IMR-90 (cell line): ENCODE results near the gene CDS2. TPM values are rescaled to one million over a fixed set of nuclear protein-coding genes. Genes with fewer than 3 reads are reported as not detected.
"Not testable (repeated sequence)": the region's sequence is repeated elsewhere in the genome, so short reads cannot be mapped to it uniquely, and the experiment has no call there.

Source experiments
- ATAC-seq: fragments of 200-7000 bp; cut with Tn5 transposase; 2 replicates; pipeline ENCODE4 v1.9.1; 2020; ENCODE audit warnings: low read depth, mild to moderate bottlenecking, moderate library complexity
- BruUV-seq: library from RNA; stranded (reverse); fragments of 400-500 nt; replicated peaks from 2 replicates; lab custom pipeline; 2021; lab: Mats Ljungman, UMichigan
- CTCF ChIA-PET: fragments of 300-600 bp; formaldehyde crosslinking; extraction: SDS; loops from one replicate; lab custom pipeline; 2021; ENCODE audit warnings: antibody characterized with exemption; lab: Yijun Ruan, JAX
- POLR2A ChIA-PET: fragments of 300-600 bp; sonication (Branson Sonifier 250); formaldehyde crosslinking; loops from one replicate; lab custom pipeline; 2022; ENCODE audit warnings: antibody characterized with exemption; ENCODE audit not compliant: unreplicated experiment; lab: Charles Lee
- DNase-seq: peaks from one replicate; pipeline ENCODE4 v3.0.0; 2013
- H2AFZ ChIP-seq: replicated peaks from 2 replicates; pipeline ENCODE3; 2013; ENCODE audit warnings: low read length, mild to moderate bottlenecking; ENCODE audit not compliant: poor library complexity
- H2AK5ac ChIP-seq: 2 replicates; pipeline ENCODE4 v1.6.1; 2013; ENCODE audit warnings: low read depth, low read length, inconsistent platforms
- H2AK9ac ChIP-seq: replicated peaks from 2 replicates; pipeline ENCODE3; 2013; ENCODE audit warnings: mild to moderate bottlenecking, low read depth, low read length, moderate library complexity; ENCODE audit not compliant: poor library complexity
- H2BK120ac ChIP-seq: 2 replicates; pipeline ENCODE4 v1.6.1; 2013; ENCODE audit warnings: low read depth, low read length, inconsistent platforms
- H2BK15ac ChIP-seq: 3 replicates; pipeline ENCODE4 v1.6.1; 2013; ENCODE audit warnings: low read depth, low read length, inconsistent platforms
- H2BK20ac ChIP-seq: 2 replicates; pipeline ENCODE4 v1.6.1; 2013; ENCODE audit warnings: low read depth, mild to moderate bottlenecking, inconsistent platforms, low read length, moderate library complexity
- H2BK5ac ChIP-seq: 2 replicates; pipeline ENCODE4 v1.6.1; 2013; ENCODE audit warnings: mild to moderate bottlenecking, low read depth, low read length, inconsistent platforms; ENCODE audit not compliant: poor library complexity, severe bottlenecking
- H3K14ac ChIP-seq: replicated peaks from 2 replicates; pipeline ENCODE4 v1.6.1; 2013; ENCODE audit warnings: low read depth, low read length, inconsistent platforms
- H3K18ac ChIP-seq: 2 replicates; pipeline ENCODE4 v1.6.1; 2013; ENCODE audit warnings: low read depth, low read length, control low read depth
- H3K23ac ChIP-seq: 2 replicates; pipeline ENCODE4 v1.6.1; 2013; ENCODE audit warnings: low read depth, low read length, inconsistent platforms
- H3K27ac ChIP-seq: 2 replicates; pipeline ENCODE4 v1.5.1; 2013; ENCODE audit warnings: mild to moderate bottlenecking, control low read depth, low read length; ENCODE audit not compliant: insufficient read depth
- H3K27me3 ChIP-seq: 2 replicates; pipeline ENCODE4 v1.6.1; 2013; ENCODE audit warnings: low read length; ENCODE audit not compliant: control insufficient read depth, insufficient read depth
- H3K36me3 ChIP-seq: 2 replicates; pipeline ENCODE4 v1.6.1; 2013; ENCODE audit warnings: low read length, mixed read lengths; ENCODE audit not compliant: control insufficient read depth, insufficient read depth
- H3K4ac ChIP-seq: 2 replicates; pipeline ENCODE4 v1.6.1; 2013; ENCODE audit warnings: low read depth, low read length, inconsistent platforms
- H3K4me1 ChIP-seq: 2 replicates; pipeline ENCODE4 v1.6.1; 2013; ENCODE audit warnings: low read length, mixed read lengths; ENCODE audit not compliant: control insufficient read depth, insufficient read depth
- H3K4me2 ChIP-seq: 2 replicates; pipeline ENCODE4 v1.6.1; 2013; ENCODE audit warnings: low read depth, mild to moderate bottlenecking, control low read depth, low read length, moderate library complexity
- H3K4me3 ChIP-seq: 2 replicates; pipeline ENCODE4 v1.5.1; 2013; ENCODE audit warnings: low read depth, mild to moderate bottlenecking, control low read depth, low read length, moderate library complexity; ENCODE audit not compliant: insufficient read depth
- H3K56ac ChIP-seq: 2 replicates; pipeline ENCODE4 v1.6.1; 2013; ENCODE audit warnings: low read length, inconsistent platforms; ENCODE audit not compliant: insufficient read depth; ENCODE audit errors: extremely low read depth
- H3K79me1 ChIP-seq, 2 experiments: 2 replicates each; pipeline ENCODE4 v1.6.1; 2013; ENCODE audit warnings: low read length in 2 of 2, inconsistent platforms in 1 of 2, low read depth in 1 of 2
- H3K9ac ChIP-seq: 2 replicates; pipeline ENCODE4 v1.6.1; 2013; ENCODE audit warnings: low read depth, low read length, control low read depth
- H3K9me1 ChIP-seq: 2 replicates; pipeline ENCODE4 v1.6.1; 2013; ENCODE audit warnings: low read length, inconsistent platforms; ENCODE audit not compliant: insufficient read depth
- H3K9me3 ChIP-seq: 2 replicates; pipeline ENCODE4 v1.6.1; 2013; ENCODE audit warnings: low read length; ENCODE audit not compliant: control insufficient read depth, insufficient read depth
- H4K20me1 ChIP-seq: 2 replicates; pipeline ENCODE4 v1.6.1; 2013; ENCODE audit warnings: low read length, inconsistent platforms; ENCODE audit not compliant: insufficient read depth
- H4K5ac ChIP-seq: 2 replicates; pipeline ENCODE4 v1.6.1; 2013; ENCODE audit warnings: mild to moderate bottlenecking, low read depth, low read length, control low read depth
- H4K8ac ChIP-seq, 2 experiments: 2 replicates each; pipeline ENCODE4 v1.6.1; 2013; ENCODE audit warnings: low read depth in 2 of 2, low read length in 2 of 2, control low read depth in 1 of 2, inconsistent platforms in 1 of 2
- H4K91ac ChIP-seq: 2 replicates; pipeline ENCODE4 v1.6.1; 2013; ENCODE audit warnings: low read depth, low read length, inconsistent platforms; ENCODE audit not compliant: insufficient read depth
- WGBS, 2 experiments: methylation state at CpG; one replicate each; pipeline versions ENCODE4 v1.1.5 to v1.1.7; 2013; ENCODE audit warnings: missing lambda C conversion rate in 2 of 2; ENCODE audit not compliant: insufficient read length in 1 of 2; ENCODE audit errors: extremely low coverage in 2 of 2; 5-methylcytosine and 5-hydroxymethylcytosine counted together
- dilution Hi-C: fragments of 300-500 bp; cut with HindIII; formaldehyde crosslinking; loops from one replicate; pipeline ENCODE4 v1.14.3; 2018; ENCODE audit warnings: low sequenced_read_pairs; ENCODE audit not compliant: unreplicated experiment
- in situ Hi-C: fragments of 300-500 bp; cut with MboI; formaldehyde crosslinking; loops from 3 replicates; pipeline ENCODE4 v1.14.3; 2019; ENCODE audit warnings: low sequenced_read_pairs, inconsistent platforms, mixed read lengths
- intact Hi-C: fragments of 100-400 bp; cut with micrococcal nuclease; formaldehyde crosslinking; loops from 2 replicates; pipeline ENCODE4 v1.10.0; 2022
- polyA plus RNA-seq, 3 experiments: library from polyadenylated mRNA; depleted of rRNA; stranded (reverse); fragments of >200 nt; gene quantifications; 2 replicates each; pipeline ENCODE4 v1.2.3, GENCODE V29; 2012; ENCODE audit warnings: low replicate concordance in 1 of 3
- total RNA-seq: library from RNA; depleted of rRNA; stranded (reverse); fragments of >200 nt; gene quantifications from 2 replicates; pipeline ENCODE4 v1.2.3, GENCODE V29; 2012

The CDS2 gene
- total and polyA plus RNA-seq, 2 of the 4 experiments (the other 2 are of a cell fraction): 17.0 to 47.1 TPM

- DNase-seq, H4K8ac ChIP-seq, H2BK120ac ChIP-seq, H2AK9ac ChIP-seq, H3K4me1 ChIP-seq, H3K27ac ChIP-seq, H3K9me1 ChIP-seq, H2AK5ac ChIP-seq, H3K18ac ChIP-seq, ATAC-seq, H3K9me3 ChIP-seq, H3K23ac ChIP-seq, H2BK20ac ChIP-seq, H2BK5ac ChIP-seq, dilution Hi-C loops, H2BK15ac ChIP-seq, POLR2A ChIA-PET, H4K5ac ChIP-seq, H3K4me3 ChIP-seq, H3K4me2 ChIP-seq, H2AFZ ChIP-seq, H4K91ac ChIP-seq, BruUV-seq, H4K20me1 ChIP-seq, H3K9ac ChIP-seq, H3K27me3 ChIP-seq, H3K4ac ChIP-seq, H3K14ac ChIP-seq, in situ Hi-C loops, H3K56ac ChIP-seq: not testable (repeated sequence)
- CTCF ChIA-PET: interaction anchor here (0.6 kb wide), 1 partner anchor 1797 kb away, joined by 5 read pairs; no protein-coding TSS in a partner anchor
- intact Hi-C loops: loop anchor here (1.0 to 5.0 kb wide), 4 partner anchors 128 to 493 kb away; no protein-coding TSS in a partner anchor
- WGBS, 2 experiments: no CpG with 5 or more reads among the region's 3 CpGs
- peaks cover 34% of the 10 kb centered on the region for H3K36me3 ChIP-seq
- H3K79me1 ChIP-seq: peaks cover 11 to 20% of the 10 kb centered on the region in 2 experiments; a peak in 3 of 4 replicates
Observed at GRCh38 chr20:5099909-5100308, 26.9 kb upstream of the CDS2 start.
